HG03159 (cell line): ENCODE measurements around the gene DYDC2.
A peak's percentile ranks its signal among the peaks of the same experiment; 100 is the strongest.
"Not testable (repeated sequence)": the region's sequence is repeated elsewhere in the genome, so short reads cannot be mapped to it uniquely, and the experiment has no call there.

Experiments
- ATAC-seq: cut with Tn5 transposase; IDR thresholded peaks from one replicate; pipeline ENCODE4 v1.9.1; 2021; ENCODE audit warnings: mild to moderate bottlenecking, moderate library complexity; ENCODE audit not compliant: unreplicated experiment

Gene DYDC2, protein sequence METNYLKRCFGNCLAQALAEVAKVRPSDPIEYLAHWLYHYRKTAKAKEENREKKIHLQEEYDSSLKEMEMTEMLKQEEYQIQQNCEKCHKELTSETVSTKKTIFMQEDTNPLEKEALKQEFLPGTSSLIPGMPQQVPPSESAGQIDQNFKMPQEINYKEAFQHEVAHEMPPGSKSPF

DNA sequence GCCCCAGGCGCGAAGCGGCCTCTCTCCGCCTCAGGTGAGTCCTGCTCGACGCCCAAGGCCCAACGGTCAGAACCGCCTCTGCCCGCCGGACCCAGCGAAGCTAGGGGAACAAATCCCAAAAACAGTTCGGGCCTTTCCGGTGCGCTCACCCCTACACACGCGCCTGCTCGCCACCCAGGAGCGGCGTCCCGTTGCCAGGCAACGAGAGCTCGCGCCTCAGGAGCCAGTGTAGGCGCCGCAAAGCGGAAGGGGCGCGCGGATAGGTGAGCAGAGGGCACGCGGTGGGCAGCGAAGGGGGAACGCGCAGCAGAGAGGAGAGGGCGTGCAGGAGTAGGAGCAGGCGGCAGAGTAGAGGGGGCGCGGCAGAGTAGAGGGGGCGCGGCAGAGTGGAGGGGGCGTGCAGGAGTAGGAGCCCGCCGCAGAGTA, at the start of gene DYDC2, which contains the start of gene DYDC1:
Gene DYDC2 (plus strand): TSS at position 219 of the 426 bp plus-strand sequence. CDS start 5,663 bp downstream, outside the sequence.
Gene DYDC1 (minus strand): TSS at position 193 of the 426 bp plus-strand sequence. CDS start 4,154 bp downstream, outside the sequence.
- peak; percentile 70 for ATAC-seq

DNA sequence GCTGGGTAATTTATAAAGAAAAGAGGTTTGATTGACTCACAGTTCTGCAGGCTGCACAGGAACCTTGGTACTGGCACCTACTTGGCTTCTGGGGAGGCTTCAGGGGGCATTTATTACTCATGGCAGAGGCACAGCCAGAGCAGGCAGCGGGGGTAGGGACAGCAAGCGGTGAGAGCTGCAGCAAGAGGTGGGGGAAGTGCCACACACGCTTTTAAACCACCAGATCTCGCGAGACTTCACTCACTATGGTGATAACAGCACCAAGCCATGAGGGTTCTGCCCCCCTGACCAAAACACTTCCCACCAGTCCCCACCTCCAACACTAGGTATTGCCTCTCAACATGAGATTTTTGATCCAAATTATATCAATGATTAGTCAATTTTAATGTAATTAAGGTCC, 43.1 kb upstream of the DYDC2 start:
- no peak for ATAC-seq

DNA sequence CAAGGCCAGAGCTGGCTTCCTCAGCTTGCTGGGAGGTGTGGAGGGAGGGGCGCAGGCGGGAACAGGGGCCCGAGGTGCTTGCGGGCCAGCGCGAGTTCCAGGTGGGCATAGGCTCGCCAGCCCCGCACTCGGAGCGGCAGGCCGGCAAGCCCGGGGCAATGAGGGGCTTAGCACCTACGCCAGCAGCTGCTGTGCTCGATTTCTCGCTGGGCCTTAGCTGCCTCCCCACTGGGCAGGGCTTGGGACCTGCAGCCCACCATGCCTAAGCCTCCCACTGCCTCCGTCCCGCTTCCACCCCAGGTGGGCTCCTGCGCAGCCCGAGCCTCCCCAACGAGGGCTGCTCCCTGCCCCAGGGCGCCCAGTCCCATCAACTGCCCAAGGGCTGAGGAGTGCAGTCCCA, 41.2 kb upstream of the DYDC2 start:
- ATAC-seq, result no peak

DNA sequence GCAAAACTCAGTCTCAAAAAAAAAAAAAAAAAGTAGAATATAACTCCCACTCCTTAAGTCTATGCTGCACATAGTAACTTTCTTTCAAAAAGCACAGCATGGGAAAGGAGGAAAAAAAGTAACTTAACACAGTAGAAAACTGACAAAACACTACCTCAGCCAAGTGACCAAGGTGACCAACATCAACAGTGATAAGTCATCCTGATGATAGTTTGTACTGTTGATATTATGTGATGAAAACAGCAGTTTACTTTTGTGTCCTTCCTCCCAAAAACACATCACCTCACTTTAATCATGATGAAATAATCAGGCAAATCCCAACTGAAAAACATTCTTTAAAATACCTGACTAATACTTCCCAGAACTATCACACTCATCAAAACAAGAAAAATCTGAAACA, 37.8 kb upstream of the DYDC2 start:
- no peak for ATAC-seq

DNA sequence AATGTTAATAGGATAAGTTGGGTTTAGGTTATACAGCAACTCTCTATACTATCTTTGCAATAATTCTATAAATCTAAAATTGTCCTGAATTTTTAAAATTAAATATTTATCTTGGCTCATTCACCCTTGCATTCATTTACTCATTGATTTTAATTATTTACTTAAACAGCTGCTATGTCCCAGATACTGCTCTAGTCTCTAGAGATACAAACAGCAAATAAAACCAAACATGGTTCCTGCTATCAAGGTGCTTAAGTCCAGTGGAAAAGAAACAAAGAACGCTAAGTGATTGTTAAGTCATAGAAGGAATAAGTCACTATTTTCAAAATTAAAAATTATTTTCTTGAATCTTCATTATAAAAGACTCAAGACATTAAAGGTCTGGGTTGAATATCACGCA, 37.3 kb upstream of the DYDC2 start:
- no peak for ATAC-seq

DNA sequence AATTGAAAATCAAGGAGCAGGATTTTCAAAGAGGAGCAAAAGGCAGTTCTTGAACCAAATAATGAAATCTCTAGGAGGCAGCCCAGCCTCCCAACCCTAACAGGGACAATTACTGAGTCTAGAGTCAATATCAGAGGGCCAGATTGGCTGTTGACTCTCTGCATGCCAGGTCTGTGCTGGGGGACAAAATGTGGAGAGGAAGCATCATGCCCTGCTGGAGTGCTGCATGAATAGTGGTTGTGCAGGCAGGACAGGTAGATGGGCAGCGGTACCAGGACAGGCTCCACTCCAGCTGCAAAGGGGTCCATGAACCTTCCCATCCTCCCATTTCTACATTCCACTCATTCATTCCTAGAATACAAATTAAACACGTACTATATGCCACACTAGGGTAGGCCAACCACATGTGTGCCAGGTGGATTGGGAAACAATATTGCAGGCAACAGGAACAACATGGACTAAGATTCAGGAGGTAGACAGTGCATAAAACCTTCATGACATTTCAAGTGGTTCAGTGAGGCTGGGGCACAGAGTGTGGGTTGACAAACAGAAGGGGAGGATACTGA, 36.8 kb upstream of the DYDC2 start:
- no peak for ATAC-seq

DNA sequence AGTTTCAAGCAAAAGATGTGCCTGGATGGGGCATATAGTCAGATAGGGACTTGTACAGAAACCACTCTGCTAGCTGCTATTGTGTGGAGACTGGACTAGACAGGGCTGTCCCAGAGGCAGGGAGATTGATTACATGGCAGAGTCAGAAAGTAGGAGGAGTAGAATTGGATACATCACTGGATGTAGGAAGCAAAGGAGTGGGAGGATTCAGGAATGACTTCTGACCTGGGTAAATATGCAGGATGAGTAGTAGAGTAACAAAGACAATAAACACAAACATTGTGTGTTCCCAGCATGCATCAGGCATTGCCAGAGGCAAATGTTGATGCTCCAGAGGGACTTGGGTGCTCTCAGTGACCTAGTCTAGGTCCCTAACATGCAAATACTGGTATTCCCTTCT, 36.2 kb upstream of the DYDC2 start:
- ATAC-seq, result no peak

DNA sequence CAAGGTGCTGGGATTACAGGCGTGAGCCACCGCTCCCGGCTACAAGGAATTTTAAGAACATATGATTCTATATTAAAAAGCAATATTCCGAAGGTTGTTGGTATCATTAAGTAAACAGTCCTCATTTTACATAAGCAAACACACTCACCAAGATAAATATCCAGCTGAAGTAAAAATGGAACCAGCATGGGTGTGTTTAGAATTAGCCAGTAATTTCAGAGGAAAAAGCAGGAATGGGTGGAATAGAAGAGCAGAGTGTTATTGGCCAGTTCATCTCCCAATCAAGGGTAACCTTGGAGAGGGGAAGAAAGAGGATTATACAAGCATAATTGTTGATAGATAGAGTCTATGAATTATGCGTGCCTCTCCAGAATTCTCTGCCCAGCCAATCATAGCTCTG, 35.4 kb upstream of the DYDC2 start:
- ATAC-seq, result no peak

DNA sequence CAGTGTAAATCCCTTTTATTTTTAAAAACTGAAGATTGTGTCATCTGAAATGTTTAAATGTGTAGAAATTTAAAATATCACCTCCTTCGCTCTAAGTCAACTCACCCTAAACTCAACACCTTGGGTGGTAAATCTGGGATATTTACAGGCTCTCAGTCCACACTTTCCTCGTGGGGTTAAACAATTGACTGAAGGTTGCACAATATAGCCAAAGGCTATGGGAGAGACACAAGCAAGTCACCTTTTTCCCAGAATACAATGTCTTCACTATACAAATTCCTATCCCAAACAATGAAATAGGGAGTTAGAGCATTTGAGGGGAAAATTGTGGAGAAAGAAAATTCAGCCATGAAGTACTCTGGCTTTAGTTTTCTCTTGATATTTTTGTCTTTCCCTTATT, 34.4 kb upstream of the DYDC2 start:
- ATAC-seq, result no peak

DNA sequence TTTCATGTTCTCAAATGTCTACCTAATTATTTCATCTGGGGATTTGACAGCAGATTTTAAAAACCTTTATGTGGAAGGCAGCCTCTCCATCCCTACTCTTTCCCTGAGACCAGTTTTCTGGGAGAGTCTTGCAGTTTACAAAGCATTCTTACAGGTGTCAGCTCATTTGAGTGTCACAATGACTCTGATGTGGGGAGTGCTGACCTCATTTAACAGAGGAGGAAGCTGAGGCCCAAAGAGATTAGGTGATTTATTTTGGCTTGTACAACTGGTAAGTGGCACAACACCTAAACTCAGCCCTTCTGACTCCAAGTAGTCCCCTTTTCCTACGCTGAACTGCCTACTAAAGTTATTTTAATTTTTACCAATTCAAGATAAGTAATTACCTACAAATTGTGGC, 33.9 kb upstream of the DYDC2 start:
- ATAC-seq, result no peak

DNA sequence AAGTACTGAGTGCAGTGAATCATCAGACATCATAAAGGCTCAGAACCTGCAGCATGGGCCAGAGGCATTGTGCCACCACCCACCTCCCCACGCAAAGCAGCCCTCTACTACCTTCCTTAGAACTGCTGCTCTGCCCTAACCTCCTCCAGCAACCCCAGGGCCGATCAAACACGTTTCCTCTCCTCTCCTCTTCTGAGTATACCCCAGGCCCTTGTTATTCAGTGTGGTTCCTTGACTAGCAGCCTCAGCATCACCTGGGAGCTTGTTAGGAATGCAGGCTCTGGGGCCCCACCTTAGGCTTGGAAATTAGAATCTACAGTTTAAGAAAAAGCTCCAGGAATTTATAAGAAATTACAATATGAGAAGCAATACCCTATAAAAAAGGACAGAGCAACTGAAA, 33.3 kb upstream of the DYDC2 start:
- no peak for ATAC-seq

DNA sequence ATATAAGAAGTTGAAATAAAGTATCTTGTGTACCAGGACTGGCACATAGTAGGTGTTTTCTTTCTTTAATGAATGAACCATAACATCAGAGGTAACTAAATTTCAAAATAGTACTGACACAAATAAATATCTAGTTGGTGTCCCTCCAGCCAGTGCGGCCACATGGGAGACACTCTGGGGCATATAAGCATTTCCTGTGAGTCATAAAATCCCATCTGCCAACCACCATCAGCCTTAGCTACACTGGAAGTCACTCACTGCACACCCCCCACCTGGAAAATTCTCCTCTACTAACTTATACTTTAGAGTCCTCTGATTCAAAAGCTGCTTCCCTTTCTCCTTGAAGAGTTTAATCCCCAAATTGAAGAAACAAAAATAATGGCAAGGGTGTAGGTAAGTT, 32.5 kb upstream of the DYDC2 start:
- ATAC-seq, result no peak

DNA sequence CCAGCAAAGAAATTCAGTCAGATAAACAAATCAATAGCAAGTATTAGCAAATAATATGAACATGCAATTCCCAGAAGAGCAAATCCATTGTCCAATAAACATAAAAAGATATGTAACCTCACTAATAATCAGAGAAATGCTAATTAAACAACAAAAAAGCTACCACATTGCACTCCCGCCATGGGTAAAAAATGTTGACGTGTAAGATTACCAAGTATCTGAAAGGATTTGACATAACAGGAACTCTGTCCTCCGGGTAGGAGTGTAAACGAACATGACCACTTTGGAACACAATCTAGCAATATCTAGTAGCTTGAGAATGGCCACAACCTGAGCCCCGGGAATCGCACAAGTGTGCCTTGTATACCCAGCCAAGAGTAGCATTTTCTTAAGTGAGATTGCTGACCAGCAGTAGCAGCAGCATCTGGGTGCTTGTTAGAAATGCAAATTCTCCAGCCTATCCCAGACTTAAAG, 31.7 kb upstream of the DYDC2 start:
- no peak for ATAC-seq

DNA sequence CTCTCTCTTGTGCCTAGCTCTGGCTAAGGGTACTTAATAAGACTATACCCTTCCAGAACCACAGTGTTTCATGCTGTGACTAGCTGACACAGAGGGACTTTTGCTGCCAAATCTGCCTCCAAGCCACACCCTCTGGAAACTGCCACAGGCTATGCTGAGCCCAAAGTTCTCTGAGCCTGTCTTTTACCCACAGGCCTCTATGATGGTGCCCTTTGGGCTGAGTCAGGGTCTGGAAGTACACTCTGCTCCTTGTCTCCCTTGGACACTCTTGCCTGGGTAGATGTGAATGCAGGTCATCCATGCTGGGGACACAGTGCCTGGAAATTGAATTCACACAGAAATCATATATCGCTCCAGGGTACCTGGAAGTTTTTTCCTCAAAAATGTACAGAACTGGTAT, 22.6 kb upstream of the DYDC2 start:
- ATAC-seq, result no peak

DNA sequence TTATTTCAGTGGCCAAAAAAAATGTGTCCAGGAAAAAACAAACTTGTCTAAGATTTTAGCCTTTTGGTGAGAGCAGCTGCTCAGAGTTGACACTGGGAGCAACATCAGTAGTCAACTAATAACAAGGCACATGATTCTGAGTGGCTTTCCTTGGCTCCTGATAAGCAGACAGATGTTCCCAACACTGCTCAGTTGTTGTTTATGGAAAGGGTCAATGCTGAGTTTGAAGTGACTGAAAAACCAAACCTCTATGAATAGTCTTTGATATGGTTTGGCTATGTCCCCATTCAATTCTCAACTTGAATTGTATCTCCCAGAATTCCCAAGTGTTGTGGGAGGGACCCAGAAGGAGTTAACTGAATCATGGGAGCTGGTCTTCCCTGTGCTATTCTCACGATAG, 12.3 kb upstream of the DYDC2 start:
- ATAC-seq, result no peak

DNA sequence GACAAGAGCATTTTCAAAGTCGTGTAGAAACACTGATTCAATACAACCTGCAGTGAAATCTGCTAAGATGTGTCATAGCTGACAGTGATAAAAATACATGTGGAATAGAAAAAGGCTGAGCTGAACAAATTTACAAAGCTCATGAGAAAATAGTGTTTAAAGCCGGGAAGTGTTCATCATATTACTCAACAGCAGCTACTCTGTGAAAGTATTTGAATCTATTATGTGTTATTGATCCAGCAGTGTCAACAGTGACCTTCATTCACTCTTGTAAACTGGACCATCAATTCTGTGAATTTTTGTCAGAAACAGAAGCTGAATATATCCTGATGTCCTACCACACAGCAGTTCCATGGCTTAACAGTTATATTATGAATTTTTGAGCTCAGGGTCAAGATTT, 11.7 kb upstream of the DYDC2 start:
- no peak for ATAC-seq

DNA sequence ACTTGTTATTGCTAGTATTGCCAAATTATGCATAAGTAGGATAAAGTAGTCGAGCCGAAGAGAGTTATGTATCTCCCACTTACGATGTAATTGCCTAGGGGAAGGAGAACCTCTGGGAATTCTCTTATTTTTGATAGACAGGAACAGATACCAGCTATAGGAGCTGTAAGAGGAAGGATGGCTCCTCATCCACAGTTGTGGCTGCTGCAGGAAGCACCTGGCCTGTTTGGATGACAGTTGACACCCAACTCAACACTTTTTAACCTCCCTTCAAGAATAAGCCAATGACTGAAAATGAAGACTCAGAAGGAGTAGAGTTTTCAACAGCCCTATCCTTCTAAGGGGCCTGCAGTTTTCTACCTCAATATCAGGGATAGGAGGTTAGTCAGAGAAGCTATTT, 6.3 kb upstream of the DYDC2 start:
- no peak for ATAC-seq

DNA sequence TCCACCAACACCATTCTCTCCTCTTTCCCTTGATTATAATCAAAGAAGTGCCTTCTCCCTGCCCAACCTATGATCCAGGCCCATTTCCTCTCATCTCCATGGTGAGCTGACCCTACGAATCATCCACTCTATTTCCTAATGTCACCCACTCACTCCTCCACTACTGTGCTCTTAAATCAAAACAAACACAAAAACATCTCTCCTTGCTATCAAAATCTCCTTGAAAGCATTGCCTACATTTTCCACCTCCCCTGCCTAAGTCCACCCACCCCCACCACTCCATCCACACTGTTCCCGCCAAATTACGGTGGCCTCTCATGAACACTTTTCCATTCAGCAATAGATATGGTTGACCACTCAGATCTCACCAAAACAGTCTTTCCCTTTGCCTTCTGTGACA, 5.4 kb upstream of the DYDC2 start:
- ATAC-seq, result no peak

DNA sequence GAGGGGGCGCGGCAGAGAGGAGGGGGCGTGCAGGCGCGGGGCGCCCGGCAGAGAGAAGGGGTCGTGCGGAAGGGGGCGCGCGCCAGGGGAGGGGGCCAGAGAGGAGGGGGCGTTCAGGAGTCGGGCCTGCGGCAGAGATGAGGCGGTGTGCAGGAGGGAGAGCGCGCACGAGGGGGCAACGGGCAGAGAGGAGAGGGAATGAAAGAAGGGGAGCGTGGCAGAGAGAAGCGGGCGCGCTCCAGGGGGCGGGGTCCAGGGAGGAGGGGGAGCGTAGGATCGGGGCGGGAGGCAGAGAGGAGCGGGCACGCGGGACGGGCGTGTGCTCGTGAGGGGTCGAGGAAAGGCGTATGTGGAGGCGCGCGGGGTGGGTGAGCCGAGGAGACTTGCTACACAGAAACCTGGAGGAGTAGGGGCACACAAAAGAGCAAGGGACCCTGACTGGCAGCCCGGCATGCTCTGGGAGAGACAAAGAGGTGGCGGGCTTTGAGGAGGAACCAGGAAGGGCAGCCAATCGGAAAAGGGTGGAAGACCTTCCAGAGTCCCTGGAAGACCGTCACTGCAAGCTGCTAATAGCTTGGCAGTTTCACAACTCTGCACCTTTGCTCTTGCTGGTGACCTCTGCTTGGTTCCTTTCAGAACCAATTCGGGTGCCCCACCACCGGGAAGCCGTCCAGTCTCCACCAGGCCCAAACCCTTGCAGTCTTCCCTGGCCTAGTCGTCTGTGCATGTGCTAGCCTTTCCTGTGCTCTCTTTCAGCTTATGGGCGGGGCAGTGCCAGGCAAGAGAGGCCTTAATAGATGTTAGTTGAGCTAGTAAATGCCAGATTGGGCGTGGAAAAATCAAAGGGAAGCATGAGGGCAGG, 639 bp downstream of the DYDC2 start:
- no peak for ATAC-seq

DNA sequence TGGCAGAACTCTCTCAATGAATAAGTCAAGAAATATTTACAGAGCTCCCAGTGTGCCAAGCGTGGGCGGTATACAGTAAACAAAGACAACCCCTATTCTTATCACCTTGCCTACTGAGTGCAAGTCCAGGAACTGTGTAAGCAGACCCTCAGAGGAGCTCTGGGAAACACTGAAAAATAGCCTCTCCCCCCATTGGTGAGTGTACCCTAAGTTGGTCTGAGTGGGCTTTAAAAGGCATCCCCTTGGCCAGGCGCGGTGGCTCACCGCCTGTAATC, 1.2 kb downstream of the DYDC2 start:
- no peak for ATAC-seq

DNA sequence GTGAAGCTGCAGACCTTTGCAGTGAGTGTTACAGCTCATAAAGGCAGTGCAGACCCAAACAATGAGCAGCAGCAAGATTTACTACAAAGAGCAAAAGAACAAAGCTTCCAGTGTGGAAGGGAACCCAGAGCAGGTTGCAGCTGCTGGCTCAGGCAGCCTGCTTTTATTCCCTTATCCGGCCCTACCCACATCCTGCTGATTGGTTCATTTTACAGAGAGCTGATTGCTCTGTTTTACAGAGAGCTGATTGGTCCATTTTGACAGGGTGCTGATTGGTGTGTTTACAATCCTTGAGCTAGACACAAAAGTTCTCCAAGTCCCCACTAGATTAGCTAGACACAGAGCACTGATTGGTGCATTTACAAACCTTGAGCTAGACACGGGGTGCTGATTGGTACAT, 2.3 kb downstream of the DYDC2 start:
- ATAC-seq, result not testable (repeated sequence)

DNA sequence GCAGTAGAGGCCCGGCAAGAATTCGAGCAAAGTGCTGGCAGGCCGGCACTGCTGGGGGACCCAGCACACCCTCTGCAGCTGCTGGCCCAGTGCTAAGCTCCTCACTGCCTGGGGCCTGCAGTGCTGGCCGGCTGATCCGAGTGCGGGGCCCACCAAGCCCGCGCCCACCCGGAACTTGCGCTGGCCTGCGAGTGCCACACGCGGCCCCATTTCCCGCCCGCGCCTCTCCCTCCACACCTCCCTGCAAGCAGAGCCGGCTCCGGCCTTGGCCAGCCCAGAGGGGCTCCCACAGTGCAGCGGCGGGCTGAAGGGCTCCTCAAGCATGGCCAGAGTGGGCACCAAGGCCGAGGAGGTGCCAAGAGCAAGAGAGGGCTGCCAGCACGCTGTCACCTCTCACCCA, 3.1 kb downstream of the DYDC2 start:
- no peak for ATAC-seq
